Suprapubic skin (tissue), 4 donors: ENCODE measurements around the gene ADAP1.

Source experiments
- POLR2A ChIP-seq, 2 donors: fragments of 450-650 bp; IDR thresholded peaks; one replicate each; pipeline ENCODE4 v1.6.1; 2017; ENCODE audit warnings: antibody characterized with exemption in 2 of 2, mild to moderate bottlenecking in 2 of 2, moderate library complexity in 2 of 2
- POLR2AphosphoS5 ChIP-seq, 3 donors: sonication (generic); formaldehyde crosslinking; IDR thresholded peaks; one replicate each; pipeline ENCODE4 v1.6.1; 2017; ENCODE audit warnings: antibody characterized with exemption in 3 of 3

DNA sequence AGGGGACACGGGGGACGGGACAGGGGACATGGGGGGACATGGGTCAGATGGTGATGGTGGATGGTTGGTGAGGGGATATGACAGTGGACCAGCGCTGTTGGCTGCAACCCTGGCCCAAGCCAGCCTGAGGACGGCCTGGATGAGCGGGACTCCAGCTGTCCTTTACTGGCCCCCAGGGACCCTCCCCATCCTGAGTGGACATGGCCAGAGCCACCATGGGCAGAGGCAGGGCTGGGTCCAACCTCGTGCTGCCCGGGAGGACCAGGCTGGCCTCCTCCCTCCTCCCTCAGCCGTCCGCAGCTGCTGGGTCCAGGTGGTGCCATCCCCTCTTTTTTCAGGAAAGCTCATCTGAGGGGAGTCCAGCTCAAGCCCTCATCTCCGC lies 47.7 kb downstream of the ADAP1 start:
- no peak for TF ChIP-seq POLR2A (IDR thresholded peaks at IDR 0.05)
- no peak for TF ChIP-seq POLR2AphosphoS5 (IDR thresholded peaks at IDR 0.05)
